Stimulated activated CD4-positive, alpha-beta T cell treated with anti-CD3 and anti-CD28 coated beads, Interleukin-4, amount 100 ng/mL, for 48 hours (primary cell): ENCODE data around the gene NDUFV1.
"Not testable (repeated sequence)": the region's sequence is repeated elsewhere in the genome, so short reads cannot be mapped to it uniquely, and the experiment has no call there.

ENCODE experiments used
- DNase-seq, 2 donors: peaks; one replicate each; pipeline ENCODE4 v3.0.0-alpha.2; 2020; ENCODE audit warnings: low read depth in 2 of 2

The NDUFV1 gene

GRCh38 chr11:67586568-67587250 lies 20.0 kb upstream of the NDUFV1 start:
- DNase-seq, result no peak

DNA sequence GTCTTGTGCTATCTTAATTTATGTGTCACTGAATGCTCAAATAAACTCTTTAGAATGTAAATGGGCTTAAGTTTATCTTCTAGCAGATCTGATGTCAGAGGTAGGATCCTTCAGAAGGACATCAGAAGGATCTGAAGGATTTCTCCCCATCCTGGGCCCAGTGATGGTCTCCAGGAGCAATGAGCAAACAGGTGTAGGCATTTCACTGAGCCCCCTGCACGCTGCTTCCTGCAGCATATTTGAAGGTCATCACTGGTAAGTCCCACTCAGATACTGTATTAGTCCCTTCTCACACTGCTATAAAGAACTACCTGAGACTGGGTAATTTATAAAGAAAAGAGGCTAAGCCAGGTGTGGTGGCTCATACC lies 18.6 kb upstream of the NDUFV1 start:
- DNase-seq, result no peak

GRCh38 chr11:67588899-67589415 lies 17.8 kb upstream of the NDUFV1 start:
- DNase-seq, result not testable (repeated sequence)

- DNase-seq, result no peak
These were observed 13.7 kb upstream of the NDUFV1 start for GRCh38 chr11:67592880-67593564.

DNA sequence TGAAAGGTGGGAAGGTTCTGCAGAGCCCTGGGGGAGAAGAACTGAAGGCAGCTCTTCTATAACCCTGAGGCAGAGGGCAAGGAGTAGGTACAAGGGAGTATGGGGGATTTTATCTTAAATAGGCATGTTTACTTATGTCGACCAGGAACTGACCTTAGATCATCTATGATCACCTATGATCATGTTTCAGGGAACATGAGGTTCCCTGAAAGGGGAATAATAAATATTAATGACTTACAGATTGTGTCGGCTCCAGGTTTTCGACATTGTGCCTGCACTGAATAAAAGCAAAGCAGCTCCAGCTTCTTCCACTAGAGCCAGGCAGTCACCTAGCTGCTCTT lies 13.2 kb upstream of the NDUFV1 start:
- DNase-seq, result no peak

GRCh38 chr11:67594480-67594879 lies 12.3 kb upstream of the NDUFV1 start:
- DNase-seq, result no peak

DNA sequence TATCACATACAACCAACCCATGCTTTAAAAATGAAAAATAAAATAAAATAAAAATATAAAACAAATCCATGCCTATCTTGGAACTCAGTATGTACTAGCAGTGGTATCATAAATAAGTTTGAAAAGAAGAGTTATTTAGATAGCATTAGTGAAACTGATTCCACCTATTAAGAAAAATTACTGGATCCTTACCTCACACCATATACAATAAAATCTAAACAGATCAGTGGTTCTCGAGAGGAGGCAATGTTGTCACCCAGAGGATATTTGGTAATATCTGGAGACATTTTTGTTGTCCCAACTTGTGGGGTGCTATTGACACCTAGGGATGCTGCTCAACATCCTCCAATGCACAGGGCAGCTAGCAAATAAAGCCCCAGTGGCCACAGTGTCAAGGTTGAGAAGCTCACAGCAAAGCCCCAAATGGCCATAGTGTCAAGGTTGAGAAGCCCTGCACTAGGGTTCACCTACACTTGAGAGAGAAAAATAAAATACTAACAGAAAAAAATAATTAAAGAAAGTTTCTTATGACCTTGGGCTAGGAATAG lies 9.9 kb upstream of the NDUFV1 start:
- DNase-seq, result no peak

GRCh38 chr11:67597458-67597857 lies 9.3 kb upstream of the NDUFV1 start:
- DNase-seq, result not testable (repeated sequence)

- DNase-seq, result not testable (repeated sequence)
These were observed 8.8 kb upstream of the NDUFV1 start for GRCh38 chr11:67597963-67598362.

- no peak for DNase-seq
These were observed 7.6 kb upstream of the NDUFV1 start for GRCh38 chr11:67599149-67599548.

- no peak for DNase-seq
These were observed 6.3 kb upstream of the NDUFV1 start for GRCh38 chr11:67600324-67601029.

GRCh38 chr11:67601098-67601497 lies 5.6 kb upstream of the NDUFV1 start:
- no peak for DNase-seq

- not testable (repeated sequence) for DNase-seq
These were observed 2.6 kb upstream of the NDUFV1 start for GRCh38 chr11:67604119-67604518.

- no peak for DNase-seq
These were observed 1.9 kb upstream of the NDUFV1 start for GRCh38 chr11:67604815-67605214.

- DNase-seq, result no peak
These were observed 1.3 kb upstream of the NDUFV1 start for GRCh38 chr11:67605231-67606011.

DNA sequence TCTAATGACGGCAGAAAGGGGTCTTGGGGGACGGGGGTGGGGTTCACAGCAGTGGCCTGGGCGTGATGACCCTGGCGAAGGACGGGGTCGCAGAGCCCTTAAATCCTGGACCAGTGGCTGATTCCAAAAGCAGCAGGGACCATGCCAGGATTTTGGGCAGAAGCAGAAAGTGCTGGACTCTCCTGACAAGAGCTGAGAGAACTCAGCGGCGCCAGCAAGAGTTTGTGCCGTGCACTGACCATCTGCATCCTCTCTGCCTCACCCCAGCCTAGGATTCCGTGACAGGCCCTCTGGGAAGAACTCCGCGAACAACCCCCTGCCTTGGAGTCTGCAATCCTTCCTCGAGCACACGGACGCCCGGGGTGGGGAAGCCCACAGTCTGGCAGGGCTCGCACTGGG lies 644 bp upstream of the NDUFV1 start:
- DNase-seq, result no peak

- DNase-seq, result no peak
These were observed 771 bp downstream of the NDUFV1 start for GRCh38 chr11:67607507-67607906.

GRCh38 chr11:67608486-67608885 lies 1.8 kb downstream of the NDUFV1 start:
- DNase-seq, result no peak

DNA sequence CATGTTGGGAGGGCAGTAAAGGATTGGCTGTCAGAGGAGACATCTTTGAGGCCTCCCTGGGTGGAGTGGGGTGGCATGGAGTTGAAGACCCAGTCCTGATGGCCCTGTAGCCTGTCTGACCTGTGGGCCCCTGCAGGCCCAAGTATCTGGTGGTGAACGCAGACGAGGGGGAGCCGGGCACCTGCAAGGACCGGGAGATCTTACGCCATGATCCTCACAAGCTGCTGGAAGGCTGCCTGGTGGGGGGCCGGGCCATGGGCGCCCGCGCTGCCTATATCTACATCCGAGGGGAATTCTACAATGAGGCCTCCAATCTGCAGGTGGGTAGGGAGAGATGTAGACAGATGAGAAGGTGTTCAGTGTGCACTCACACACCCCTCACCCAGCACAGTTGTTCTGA lies 2.6 kb downstream of the NDUFV1 start:
- no peak for DNase-seq

GRCh38 chr11:67610302-67610868 lies 3.6 kb downstream of the NDUFV1 start:
- DNase-seq, result no peak

DNA sequence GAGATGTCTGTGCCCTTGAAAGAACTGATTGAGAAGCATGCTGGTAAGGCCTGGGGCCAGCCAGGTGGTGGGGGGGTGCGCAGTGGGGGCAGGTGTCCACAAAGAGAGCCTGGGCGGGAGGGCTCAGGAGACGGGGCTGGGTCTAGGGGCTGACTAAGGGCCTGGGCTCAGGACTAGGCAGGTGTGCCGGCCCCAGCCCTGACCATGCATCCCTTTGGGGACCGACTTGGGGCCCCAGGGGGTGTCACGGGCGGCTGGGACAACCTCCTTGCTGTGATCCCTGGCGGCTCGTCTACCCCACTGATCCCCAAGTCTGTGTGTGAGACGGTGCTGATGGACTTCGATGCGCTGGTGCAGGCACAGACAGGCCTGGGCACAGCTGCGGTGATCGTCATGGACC lies 4.4 kb downstream of the NDUFV1 start:
- no peak for DNase-seq
